Measurements from ENCODE around the gene NAP1L1. TPM values are rescaled to one million over a fixed set of nuclear protein-coding genes. Genes with fewer than 3 reads are reported as not detected.

NAP1L1 gene
- total and polyA plus RNA-seq, 2 experiments from 2014 or later = 658 to 996 TPM

DNA sequence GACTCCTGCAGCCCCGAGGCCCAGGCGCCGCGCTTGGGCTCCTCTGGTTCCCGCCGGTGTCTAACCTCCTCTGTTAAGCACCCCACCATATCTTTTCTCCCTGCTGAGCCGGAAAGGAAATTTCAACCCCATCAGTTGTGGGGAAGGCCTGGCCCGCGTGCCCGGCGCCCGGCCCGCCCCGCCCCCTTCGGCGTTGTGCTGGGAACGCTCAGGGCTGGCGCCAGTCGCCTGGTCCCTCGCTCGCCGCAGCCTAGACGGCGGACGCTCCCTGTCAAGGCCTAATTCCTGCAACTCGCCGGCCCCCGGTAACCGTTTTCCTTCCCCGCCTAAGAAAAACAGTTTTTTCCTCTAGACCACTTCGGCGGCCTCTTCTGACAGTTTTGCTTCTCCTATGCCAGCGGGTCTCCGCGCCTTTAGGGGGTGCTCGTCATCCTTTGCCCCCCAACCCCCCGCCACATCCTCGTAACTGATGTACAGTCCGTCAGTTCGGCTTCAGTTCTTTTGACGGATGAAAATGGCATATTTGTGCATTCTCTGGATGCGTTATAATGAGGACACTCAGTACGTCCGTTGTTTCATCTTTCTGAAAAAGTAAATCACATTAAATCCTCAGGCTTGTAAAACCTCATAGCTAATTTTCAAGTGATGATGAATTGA, 506 bp upstream of the NAP1L1 start:
- Histone ChIP-seq H2AFZ (peak overlapping the region; percentile 97), H3F3A (replicated peaks; ENCODE audit: low read depth) (peaks cover 6% of the 10 kb centered on the region; the same call in 1 of the 2 replicates), H3K27ac (ENCODE audit: low read depth) (no peak overlapping the region), H3K4me1 (ENCODE audit: insufficient read depth) (peaks cover 26% of the 10 kb centered on the region), H3K4me2 (peak overlapping the region; percentile 94), H3K36me3 (ENCODE audit: insufficient read depth) (no peaks in the 10 kb centered on the region), H4K20me1 (replicated peaks; ENCODE audit: insufficient read depth) (peaks cover 28% of the 10 kb centered on the region), H3K27me3 (ENCODE audit: insufficient read depth) (no peaks in the 10 kb centered on the region), H3K4me3 (peak overlapping the region; percentile 74), H3K79me2 (replicated peaks; ENCODE audit: insufficient read depth) (peaks cover 44% of the 10 kb centered on the region), H3K9me2 (ENCODE audit: insufficient read depth) (no peaks in the 10 kb centered on the region)
- H3K36me3 Mint-ChIP-seq (ENCODE audit: low read depth) = peaks cover 27% of the 10 kb centered on the region
- peak overlapping the region; percentile 99 for H3K27ac Mint-ChIP-seq
- peaks cover 9% of the 10 kb centered on the region for H3K27me3 Mint-ChIP-seq (ENCODE audit: insufficient read depth, low read depth, poor library complexity)
- peak; percentile 82 for DNase-seq (ENCODE audit: low spot score)
- H3K9me3 Mint-ChIP-seq = no peaks in the 10 kb centered on the region; the same call in 2 of the 3 replicates
- TF ChIP-seq, protein P1, sequence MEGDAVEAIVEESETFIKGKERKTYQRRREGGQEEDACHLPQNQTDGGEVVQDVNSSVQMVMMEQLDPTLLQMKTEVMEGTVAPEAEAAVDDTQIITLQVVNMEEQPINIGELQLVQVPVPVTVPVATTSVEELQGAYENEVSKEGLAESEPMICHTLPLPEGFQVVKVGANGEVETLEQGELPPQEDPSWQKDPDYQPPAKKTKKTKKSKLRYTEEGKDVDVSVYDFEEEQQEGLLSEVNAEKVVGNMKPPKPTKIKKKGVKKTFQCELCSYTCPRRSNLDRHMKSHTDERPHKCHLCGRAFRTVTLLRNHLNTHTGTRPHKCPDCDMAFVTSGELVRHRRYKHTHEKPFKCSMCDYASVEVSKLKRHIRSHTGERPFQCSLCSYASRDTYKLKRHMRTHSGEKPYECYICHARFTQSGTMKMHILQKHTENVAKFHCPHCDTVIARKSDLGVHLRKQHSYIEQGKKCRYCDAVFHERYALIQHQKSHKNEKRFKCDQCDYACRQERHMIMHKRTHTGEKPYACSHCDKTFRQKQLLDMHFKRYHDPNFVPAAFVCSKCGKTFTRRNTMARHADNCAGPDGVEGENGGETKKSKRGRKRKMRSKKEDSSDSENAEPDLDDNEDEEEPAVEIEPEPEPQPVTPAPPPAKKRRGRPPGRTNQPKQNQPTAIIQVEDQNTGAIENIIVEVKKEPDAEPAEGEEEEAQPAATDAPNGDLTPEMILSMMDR (conservative IDR thresholded peaks at IDR 0.05; ENCODE audit: low read depth in 2 of 2) = peak; percentile 41 to 55
- no peak for TF ChIP-seq CREB1 (CRISPR knock-in tag; IDR thresholded peaks at IDR 0.05; ENCODE audit: low read depth)
- H3K4me1 Mint-ChIP-seq = peaks cover 33% of the 10 kb centered on the region
- ATAC-seq = peak; percentile 72
- peak overlapping the region; percentile 98 for H3K4me3 Mint-ChIP-seq

DNA sequence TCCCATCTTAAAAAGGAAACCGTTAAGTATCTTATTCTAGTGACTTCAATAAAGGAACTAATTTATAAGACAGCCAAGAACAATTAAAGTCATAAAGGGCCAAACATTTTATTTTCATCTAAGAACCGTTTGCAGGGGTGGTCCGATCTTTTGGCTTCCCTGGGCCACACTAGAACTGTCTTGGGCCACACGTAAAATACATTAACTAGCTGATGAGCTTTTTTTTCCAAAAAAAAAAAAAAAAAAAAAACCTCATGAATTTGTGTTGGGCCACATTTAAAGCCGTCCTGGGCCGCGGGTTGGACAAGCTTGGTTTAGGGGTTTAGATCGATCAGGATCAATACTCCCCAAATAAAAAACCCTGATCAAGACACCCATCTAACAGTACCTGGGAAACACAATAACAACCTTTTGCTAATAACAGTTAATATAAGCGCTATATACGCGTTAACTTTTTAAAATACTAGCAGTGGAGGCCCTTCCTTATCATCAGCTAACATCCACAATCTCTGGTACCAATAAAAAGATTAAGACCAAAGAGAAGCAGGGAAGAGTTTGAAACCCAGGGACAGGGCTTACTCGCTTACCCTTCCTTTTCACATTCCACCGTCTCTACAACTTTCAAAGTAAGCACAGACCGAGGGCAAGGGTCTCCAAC, 1.1 kb downstream of the NAP1L1 start:
- H3K9me2 ChIP-seq (ENCODE audit: insufficient read depth) = no peaks in the 10 kb centered on the region
- H3K4me2 ChIP-seq = peak overlapping the region; percentile 94
- H3K27ac ChIP-seq (ENCODE audit: low read depth) = peak overlapping the region; percentile 75; the same call in 1 of the 2 replicates
- Mint-ChIP-seq H3K27ac (peak overlapping the region; percentile 98), H3K4me1 (peaks cover 46% of the 10 kb centered on the region), H3K36me3 (ENCODE audit: low read depth) (peaks cover 39% of the 10 kb centered on the region), H3K9me3 (no peaks in the 10 kb centered on the region; the same call in 2 of the 3 replicates), H3K27me3 (ENCODE audit: insufficient read depth, low read depth, poor library complexity) (peaks cover 10% of the 10 kb centered on the region), H3K4me3 (peak overlapping the region; percentile 98)
- TF ChIP-seq ZNF114 (CRISPR knock-in tag; IDR thresholded peaks at IDR 0.05) (no peak), NANOG (IDR thresholded peaks at IDR 0.05; ENCODE audit: borderline replicate concordance) (no peak), JUNB (IDR thresholded peaks at IDR 0.05; ENCODE audit: unreplicated experiment) (no peak), STAT1 (IDR thresholded peaks at IDR 0.05; ENCODE audit: unreplicated experiment) (no peak)
- TF ChIP-seq, protein P1 (conservative IDR thresholded peaks at IDR 0.05; ENCODE audit: low read depth in 2 of 2) = no peak
- TF ChIP-seq, protein P2, sequence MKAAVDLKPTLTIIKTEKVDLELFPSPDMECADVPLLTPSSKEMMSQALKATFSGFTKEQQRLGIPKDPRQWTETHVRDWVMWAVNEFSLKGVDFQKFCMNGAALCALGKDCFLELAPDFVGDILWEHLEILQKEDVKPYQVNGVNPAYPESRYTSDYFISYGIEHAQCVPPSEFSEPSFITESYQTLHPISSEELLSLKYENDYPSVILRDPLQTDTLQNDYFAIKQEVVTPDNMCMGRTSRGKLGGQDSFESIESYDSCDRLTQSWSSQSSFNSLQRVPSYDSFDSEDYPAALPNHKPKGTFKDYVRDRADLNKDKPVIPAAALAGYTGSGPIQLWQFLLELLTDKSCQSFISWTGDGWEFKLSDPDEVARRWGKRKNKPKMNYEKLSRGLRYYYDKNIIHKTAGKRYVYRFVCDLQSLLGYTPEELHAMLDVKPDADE (IDR thresholded peaks at IDR 0.05) = no peak
- TF ChIP-seq, protein P3, sequence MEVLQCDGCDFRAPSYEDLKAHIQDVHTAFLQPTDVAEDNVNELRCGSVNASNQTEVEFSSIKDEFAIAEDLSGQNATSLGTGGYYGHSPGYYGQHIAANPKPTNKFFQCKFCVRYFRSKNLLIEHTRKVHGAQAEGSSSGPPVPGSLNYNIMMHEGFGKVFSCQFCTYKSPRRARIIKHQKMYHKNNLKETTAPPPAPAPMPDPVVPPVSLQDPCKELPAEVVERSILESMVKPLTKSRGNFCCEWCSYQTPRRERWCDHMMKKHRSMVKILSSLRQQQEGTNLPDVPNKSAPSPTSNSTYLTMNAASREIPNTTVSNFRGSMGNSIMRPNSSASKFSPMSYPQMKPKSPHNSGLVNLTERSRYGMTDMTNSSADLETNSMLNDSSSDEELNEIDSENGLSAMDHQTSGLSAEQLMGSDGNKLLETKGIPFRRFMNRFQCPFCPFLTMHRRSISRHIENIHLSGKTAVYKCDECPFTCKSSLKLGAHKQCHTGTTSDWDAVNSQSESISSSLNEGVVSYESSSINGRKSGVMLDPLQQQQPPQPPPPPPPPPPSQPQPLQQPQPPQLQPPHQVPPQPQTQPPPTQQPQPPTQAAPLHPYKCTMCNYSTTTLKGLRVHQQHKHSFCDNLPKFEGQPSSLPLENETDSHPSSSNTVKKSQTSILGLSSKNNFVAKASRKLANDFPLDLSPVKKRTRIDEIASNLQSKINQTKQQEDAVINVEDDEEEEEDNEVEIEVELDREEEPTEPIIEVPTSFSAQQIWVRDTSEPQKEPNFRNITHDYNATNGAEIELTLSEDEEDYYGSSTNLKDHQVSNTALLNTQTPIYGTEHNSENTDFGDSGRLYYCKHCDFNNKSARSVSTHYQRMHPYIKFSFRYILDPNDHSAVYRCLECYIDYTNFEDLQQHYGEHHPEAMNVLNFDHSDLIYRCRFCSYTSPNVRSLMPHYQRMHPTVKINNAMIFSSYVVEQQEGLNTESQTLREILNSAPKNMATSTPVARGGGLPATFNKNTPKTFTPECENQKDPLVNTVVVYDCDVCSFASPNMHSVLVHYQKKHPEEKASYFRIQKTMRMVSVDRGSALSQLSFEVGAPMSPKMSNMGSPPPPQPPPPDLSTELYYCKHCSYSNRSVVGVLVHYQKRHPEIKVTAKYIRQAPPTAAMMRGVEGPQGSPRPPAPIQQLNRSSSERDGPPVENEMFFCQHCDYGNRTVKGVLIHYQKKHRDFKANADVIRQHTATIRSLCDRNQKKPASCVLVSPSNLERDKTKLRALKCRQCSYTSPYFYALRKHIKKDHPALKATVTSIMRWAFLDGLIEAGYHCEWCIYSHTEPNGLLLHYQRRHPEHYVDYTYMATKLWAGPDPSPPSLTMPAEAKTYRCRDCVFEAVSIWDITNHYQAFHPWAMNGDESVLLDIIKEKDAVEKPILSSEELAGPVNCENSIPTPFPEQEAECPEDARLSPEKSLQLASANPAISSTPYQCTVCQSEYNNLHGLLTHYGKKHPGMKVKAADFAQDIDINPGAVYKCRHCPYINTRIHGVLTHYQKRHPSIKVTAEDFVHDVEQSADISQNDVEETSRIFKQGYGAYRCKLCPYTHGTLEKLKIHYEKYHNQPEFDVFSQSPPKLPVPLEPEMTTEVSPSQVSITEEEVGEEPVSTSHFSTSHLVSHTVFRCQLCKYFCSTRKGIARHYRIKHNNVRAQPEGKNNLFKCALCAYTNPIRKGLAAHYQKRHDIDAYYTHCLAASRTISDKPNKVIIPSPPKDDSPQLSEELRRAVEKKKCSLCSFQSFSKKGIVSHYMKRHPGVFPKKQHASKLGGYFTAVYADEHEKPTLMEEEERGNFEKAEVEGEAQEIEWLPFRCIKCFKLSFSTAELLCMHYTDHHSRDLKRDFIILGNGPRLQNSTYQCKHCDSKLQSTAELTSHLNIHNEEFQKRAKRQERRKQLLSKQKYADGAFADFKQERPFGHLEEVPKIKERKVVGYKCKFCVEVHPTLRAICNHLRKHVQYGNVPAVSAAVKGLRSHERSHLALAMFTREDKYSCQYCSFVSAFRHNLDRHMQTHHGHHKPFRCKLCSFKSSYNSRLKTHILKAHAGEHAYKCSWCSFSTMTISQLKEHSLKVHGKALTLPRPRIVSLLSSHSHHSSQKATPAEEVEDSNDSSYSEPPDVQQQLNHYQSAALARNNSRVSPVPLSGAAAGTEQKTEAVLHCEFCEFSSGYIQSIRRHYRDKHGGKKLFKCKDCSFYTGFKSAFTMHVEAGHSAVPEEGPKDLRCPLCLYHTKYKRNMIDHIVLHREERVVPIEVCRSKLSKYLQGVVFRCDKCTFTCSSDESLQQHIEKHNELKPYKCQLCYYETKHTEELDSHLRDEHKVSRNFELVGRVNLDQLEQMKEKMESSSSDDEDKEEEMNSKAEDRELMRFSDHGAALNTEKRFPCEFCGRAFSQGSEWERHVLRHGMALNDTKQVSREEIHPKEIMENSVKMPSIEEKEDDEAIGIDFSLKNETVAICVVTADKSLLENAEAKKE (CRISPR knock-in tag; IDR thresholded peaks at IDR 0.05) = no peak
- DNase-seq (ENCODE audit: low spot score) (no peak), ATAC-seq (no peak)
- no peaks in the 10 kb centered on the region for H3K27me3 ChIP-seq (ENCODE audit: insufficient read depth)
- peaks cover 33% of the 10 kb centered on the region for H3K4me1 ChIP-seq (ENCODE audit: insufficient read depth)
- H3F3A ChIP-seq (replicated peaks; ENCODE audit: low read depth) = peaks cover 6% of the 10 kb centered on the region; the same call in 1 of the 2 replicates
- peaks cover 60% of the 10 kb centered on the region for H3K79me2 ChIP-seq (replicated peaks; ENCODE audit: insufficient read depth)
- no peak overlapping the region for H2AFZ ChIP-seq
- H3K4me3 ChIP-seq = peak overlapping the region; percentile 74
- H3K36me3 ChIP-seq (ENCODE audit: insufficient read depth) = no peaks in the 10 kb centered on the region
- H4K20me1 ChIP-seq (replicated peaks; ENCODE audit: insufficient read depth) = peaks cover 44% of the 10 kb centered on the region
